NCI-H82 treated with DMSO at 0.1 percent for 48 hours (cell line): Measurements from ENCODE around the gene TMSB4Y.

ENCODE experiments used
- DNase-seq: peaks from one replicate; lab custom pipeline; 2025; ENCODE audit not compliant: unreplicated experiment; lab: John Stamatoyannopoulos, UW

Gene TMSB4Y

GRCh38 chrY:13703568-13703968 is at the start of gene TMSB4Y:
TSS of gene TMSB4Y (plus strand) at chrY:13703899.
- DNase-seq: no peak

- no peak for DNase-seq
These were observed 39.5 kb upstream of the TMSB4Y start for GRCh38 chrY:13664162-13664561.

GRCh38 chrY:13671122-13671521 is 32.6 kb upstream of the TMSB4Y start:
- no peak for DNase-seq

- no peak for DNase-seq
These were observed 1.4 kb upstream of the TMSB4Y start for GRCh38 chrY:13702276-13702675.

GRCh38 chrY:13704121-13704930 is 627 bp downstream of the TMSB4Y start:
- DNase-seq: no peak

- DNase-seq: no peak
These were observed 1.5 kb downstream of the TMSB4Y start for GRCh38 chrY:13705197-13705596.

GRCh38 chrY:13708038-13708437 is 4.3 kb downstream of the TMSB4Y start:
- DNase-seq: no peak

GRCh38 chrY:13718996-13719395 is 15.3 kb downstream of the TMSB4Y start:
- no peak for DNase-seq

- DNase-seq: no peak
These were observed 25.8 kb downstream of the TMSB4Y start for GRCh38 chrY:13729517-13729916.

GRCh38 chrY:13738618-13739017 is 34.9 kb downstream of the TMSB4Y start:
- no peak for DNase-seq

GRCh38 chrY:13751289-13752071 is 47.8 kb downstream of the TMSB4Y start:
- no peak for DNase-seq

- DNase-seq: no peak
These were observed 51.0 kb downstream of the TMSB4Y start for GRCh38 chrY:13754661-13755060.
